Fibroblast of skin of scalp (primary cell): Measurements from ENCODE around the gene PLB1.
"Not testable (repeated sequence)": the region's sequence is repeated elsewhere in the genome, so short reads cannot be mapped to it uniquely, and the experiment has no call there.

Experiments used
- DNase-seq: peaks from one replicate; pipeline ENCODE4 v3.0.0-alpha.2; 2013

PLB1 gene

GRCh38 chr2:28538652-28539051 lies 42.8 kb downstream of the PLB1 start:
- DNase-seq, result no peak

GRCh38 chr2:28539118-28539541 lies 43.3 kb downstream of the PLB1 start:
- no peak for DNase-seq

GRCh38 chr2:28543316-28544035 lies 47.6 kb downstream of the PLB1 start:
- DNase-seq, result peak; percentile 85

- DNase-seq, result no peak
Observed at GRCh38 chr2:28544036-28544346, 48.1 kb downstream of the PLB1 start.

- DNase-seq, result no peak
Observed at GRCh38 chr2:28544405-28544921, 48.6 kb downstream of the PLB1 start.

GRCh38 chr2:28544922-28545589 lies 49.2 kb downstream of the PLB1 start:
- no peak for DNase-seq

- DNase-seq, result no peak
Observed at GRCh38 chr2:28545590-28546200, 49.8 kb downstream of the PLB1 start.

GRCh38 chr2:28546242-28546641 lies 50.4 kb downstream of the PLB1 start:
- DNase-seq, result no peak

- DNase-seq, result no peak
Observed at GRCh38 chr2:28547223-28547860, 51.5 kb downstream of the PLB1 start.

GRCh38 chr2:28547906-28548600 lies 52.2 kb downstream of the PLB1 start:
- DNase-seq, result no peak

GRCh38 chr2:28550345-28550744 lies 54.5 kb downstream of the PLB1 start:
- DNase-seq, result not testable (repeated sequence)

GRCh38 chr2:28552045-28552823 lies 56.4 kb downstream of the PLB1 start:
- DNase-seq, result peak; percentile 10

GRCh38 chr2:28556303-28556702 lies 60.4 kb downstream of the PLB1 start:
- DNase-seq, result no peak

GRCh38 chr2:28557389-28558131 lies 61.7 kb downstream of the PLB1 start:
- DNase-seq, result no peak

GRCh38 chr2:28558158-28558820 lies 62.4 kb downstream of the PLB1 start:
- no peak for DNase-seq

- peak; percentile 4 for DNase-seq
Observed at GRCh38 chr2:28558918-28559317, 63.1 kb downstream of the PLB1 start.

- no peak for DNase-seq
Observed at GRCh38 chr2:28563869-28564268, 68.0 kb downstream of the PLB1 start.

GRCh38 chr2:28564346-28564745 lies 68.5 kb downstream of the PLB1 start:
- DNase-seq, result no peak

- DNase-seq, result no peak
Observed at GRCh38 chr2:28565033-28565432, 69.2 kb downstream of the PLB1 start.

GRCh38 chr2:28565720-28566295 lies 69.9 kb downstream of the PLB1 start:
- no peak for DNase-seq
